ENCODE measurements around the gene MMP24OS.

Gene MMP24OS

DNA sequence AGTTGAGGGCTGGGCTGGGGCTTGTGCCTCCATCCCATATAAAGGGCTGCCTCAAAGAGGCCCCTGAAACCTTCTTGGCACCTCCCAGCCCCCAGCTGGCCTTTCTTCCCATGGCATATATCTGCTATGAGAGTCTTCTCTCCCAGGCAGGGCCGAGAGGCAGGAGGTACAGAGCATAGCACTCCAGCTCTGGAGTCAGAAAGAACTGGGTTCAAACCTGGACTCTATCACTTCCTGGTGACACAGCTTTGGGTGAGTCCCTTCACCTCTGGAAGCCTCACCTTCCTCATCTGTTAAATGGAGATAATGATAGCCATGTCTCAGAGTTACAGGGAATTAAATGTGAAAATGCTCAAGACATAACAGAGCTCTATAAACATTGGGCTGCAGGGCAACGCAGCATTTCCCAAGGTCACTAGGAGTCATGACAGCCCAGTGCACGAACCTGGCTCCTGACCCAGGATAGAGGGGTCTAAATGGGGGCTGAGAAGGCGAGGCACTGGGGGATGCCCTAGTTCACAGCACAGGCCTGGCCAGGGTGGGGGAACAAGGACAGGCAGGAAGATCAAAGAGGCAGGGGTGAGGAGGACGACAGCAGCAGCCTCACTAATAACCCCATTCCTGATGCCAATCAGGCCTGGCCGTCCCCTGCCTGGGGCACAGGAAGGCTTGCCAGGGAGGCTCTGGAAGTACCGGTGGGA lies 12.4 kb upstream of the MMP24OS start:
- DNase-seq, result no peak

DNA sequence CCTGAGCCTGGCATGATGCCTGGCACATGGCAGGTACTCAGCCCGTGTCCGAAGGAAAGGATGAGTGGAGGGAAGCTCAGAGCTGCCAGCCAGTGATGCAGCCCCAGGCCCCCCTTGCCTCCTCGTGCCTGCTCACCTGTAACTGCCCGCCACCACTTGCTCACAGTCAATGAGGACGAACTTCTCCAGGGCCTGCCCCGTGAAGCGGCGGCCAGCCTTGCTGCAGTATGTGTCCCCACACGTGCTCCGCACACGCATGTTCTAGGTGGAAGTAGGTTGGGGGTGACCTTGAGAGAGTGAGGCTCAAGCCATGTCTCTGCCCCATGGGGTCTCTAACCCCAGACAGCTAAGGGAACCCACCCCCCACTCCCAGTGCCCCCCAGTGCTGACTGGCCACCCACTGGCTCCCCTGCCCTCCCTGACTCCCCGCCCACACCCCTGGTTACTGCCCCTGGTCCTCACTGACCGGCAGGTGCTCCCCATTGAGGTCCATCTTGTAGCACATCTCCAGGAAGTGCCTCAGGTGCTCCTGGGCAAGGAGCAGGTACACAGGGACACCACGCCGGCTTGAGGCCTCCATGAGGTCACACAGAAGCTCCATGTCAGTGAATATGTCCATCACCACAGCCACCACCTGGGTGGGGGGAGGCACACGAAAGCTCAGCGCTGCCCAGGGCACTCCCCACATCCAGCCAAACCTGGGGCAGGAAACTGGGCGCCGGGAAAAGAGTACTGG lies 10.6 kb upstream of the MMP24OS start:
- DNase-seq, result no peak

- DNase-seq, result no peak
Observed at GRCh38 chr20:35287509-35288324, 9.8 kb upstream of the MMP24OS start.

GRCh38 chr20:35286899-35287508 lies 9.1 kb upstream of the MMP24OS start:
- DNase-seq, result no peak

DNA sequence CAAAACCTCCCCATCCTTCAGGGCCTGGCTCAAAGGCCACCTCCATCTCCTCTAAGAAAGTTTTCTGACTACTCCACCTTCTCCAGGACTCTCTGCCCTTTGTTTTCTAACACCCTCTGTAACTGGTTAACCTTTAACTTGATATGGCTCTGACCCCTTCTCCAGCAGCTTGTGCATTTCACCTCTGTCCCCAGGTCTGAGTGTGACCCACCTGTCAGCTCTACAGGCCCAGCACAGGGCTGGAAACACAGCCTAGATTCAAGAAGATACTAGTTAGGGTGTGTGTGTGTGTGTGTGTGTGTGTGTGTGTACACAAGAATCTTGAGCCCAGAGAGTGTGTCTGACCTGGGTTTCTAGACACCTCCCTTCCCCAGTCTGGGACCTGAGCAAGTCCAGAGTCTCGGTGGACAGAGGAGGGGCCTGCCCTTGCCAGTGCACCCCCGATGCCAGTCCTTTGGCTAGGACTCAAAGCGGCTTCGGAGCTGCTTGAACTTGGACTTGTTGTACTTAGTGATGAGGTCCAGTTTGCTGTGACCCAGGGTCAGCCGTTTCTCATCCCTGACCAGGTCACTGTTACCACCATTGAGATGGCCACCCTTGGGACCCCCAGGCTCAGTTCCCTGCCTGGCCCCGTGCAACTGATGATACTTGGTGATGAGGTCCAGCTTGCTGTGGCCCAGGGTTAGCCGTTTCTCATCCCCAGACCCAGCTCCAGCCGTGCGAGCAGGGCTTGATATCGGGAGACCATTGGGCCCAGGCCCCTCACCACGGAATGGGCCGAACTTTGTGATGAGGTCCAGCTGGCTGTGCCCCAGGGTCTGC lies 8.4 kb upstream of the MMP24OS start:
- no peak for DNase-seq

GRCh38 chr20:35285806-35286076 lies 7.8 kb upstream of the MMP24OS start:
- DNase-seq, result no peak

DNA sequence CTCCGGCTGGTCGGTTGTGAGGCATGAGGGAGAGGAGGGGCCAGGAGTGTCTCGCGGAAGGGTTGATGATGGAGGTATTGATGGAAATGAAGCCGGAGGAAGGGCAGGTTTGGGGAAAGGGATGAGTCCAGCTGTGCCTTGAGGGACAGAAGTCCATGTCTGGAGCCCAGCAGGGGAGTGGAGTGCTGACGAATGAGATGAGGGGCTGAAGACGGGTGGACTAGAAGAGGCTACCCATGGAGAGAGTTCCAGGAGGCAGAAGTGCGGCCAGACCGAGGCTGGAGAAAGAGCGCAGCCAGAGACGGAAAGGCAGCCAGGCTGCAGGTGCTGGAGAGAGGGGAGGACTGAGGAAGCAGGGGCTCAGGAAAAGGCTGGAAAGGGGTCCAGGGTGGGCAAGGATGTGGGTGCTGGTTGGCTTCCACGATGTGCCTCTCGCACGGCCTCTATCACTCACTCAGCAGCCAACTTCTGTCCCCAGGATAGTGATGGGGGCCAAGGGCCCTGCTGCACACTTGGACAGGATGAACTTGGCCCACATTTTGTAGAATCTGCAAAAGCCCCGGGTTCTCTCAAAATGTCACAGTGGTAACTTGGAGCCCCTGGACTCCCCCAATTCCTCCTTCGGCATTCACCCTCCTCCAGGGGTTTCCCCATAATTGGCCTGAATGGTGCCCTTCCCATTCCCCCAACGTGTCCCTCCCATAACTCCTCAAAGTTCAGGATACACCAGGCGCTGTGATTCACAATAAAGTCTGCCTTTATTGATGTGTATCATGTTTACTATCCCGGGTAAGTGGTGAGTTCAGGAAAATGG lies 7.3 kb upstream of the MMP24OS start:
- DNase-seq, result no peak

DNA sequence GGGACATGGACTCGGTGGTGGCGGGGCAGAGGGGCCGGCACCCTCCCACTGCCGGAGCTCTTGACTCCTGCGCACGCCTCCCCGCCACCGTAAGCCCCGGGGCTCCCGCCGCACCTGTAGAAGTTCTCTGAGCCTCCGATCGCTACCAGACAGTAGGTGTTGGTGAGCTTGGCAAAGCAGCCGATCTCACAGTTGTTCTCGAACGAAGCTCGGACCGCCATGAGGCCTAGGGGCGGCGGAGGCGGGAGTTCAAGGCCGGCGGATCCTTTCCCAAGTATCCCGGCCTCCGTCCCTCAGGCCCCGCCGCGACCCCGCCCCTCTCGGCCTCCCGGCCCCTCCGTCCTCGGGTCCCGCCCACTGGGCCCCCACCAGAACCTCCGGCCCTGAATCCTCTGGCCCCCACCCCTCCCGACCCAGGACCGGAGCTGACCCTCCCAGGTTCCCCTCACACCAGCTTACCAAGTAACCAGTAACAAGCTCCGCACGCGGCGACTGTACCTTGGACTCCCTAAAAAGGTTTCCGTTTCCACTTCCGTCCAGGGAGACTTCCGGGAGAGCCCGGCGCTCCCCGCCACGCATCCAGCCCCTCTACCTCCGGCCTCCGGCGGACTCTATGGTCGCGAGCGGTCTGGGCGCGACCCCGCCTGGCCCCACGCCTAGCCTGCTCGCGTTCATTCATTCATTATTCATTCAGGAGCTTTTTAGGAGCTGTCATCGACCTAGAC lies 6.5 kb upstream of the MMP24OS start, which contains the start of gene EIF6:
Gene EIF6, minus strand, starts transcription at position 506 of the 725 bp plus-strand sequence. Its CDS starts 285 bp downstream, at position 221.
- DNase-seq, result peak; percentile 71

DNA sequence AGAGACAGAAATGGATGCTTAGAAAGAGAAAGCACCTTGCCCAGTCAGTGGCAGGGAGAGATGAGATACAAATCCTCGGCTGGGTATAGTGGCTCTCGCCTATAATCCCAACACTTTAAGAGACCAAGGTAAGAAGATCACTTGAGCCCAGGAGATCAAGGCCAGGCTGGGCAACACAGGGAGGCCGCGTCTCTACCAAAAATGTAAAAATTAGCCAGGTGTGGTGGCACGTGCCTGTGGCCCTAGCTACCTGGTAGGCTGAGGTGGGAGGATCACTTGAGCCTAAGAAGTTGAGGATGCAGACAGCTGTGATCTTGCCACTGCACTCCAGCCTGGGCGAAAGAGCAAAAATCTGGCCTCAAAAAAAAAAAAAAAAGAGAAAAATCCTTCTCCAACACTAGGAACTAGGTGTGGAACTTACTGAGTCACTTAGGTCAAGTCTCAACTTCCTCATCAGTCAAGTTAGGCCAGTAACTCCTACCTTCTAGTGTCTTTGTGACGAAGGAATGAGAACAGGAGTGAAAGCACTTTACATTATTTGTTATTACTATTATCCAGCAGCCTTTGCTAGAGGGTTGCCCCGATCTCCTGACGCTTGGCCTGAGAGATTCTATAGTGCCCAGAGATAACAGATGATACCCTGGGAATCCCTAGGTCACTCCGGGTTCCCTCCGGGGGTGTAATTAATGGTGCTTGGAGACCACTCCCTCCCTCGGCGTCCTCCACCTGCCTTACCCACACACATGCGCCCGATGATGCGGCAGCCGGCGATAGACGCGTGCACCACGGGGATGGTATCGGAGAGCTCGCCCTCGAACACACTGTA lies 5.7 kb upstream of the MMP24OS start:
- DNase-seq, result no peak

DNA sequence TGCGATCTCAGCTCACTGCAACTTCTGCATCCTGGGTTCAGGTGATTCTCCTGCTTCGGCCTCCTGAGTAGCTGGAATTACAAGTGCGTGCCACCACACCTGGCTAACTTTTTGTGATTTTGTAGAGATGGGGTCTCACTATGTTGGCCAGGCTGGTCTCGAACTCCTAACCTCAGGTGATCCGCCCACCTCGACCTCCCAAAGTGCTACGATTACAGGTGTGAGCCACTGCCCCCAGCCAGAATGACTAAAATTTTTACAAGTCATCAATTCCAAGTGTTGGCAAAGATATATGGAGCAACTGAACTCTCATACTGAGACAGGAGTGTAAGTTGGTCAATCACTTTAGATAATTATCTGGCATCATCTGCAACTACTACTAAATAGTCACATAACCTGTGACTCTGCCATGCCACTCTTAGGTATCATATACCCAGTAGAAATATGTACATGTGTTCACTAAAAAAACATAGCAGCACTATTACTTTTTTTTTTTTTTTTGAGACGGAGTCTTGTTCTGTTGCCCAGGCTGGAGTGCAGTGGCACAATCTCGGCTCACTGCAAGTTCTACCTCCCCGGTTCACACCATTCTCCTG lies 3.7 kb upstream of the MMP24OS start:
- no peak for DNase-seq

DNA sequence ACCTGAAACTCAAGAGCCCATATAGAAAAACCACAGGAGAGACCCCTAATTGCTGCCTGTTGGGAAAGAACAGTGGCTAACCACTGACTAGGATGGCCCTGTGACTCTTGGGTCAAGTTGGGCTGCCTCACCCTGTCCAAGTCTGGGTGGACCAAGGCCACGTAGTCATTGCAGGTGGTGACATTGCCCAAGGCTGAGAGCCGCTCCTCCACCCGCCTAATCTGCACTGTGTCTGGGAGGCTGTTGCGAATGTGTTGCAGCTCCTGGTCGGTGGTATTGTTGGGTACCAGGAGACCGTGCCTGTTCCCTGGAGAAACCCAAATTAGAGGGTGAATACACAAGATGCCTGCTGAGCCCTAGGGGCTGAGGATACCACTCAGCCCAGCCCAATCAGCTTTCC lies 2.6 kb upstream of the MMP24OS start:
- no peak for DNase-seq

DNA sequence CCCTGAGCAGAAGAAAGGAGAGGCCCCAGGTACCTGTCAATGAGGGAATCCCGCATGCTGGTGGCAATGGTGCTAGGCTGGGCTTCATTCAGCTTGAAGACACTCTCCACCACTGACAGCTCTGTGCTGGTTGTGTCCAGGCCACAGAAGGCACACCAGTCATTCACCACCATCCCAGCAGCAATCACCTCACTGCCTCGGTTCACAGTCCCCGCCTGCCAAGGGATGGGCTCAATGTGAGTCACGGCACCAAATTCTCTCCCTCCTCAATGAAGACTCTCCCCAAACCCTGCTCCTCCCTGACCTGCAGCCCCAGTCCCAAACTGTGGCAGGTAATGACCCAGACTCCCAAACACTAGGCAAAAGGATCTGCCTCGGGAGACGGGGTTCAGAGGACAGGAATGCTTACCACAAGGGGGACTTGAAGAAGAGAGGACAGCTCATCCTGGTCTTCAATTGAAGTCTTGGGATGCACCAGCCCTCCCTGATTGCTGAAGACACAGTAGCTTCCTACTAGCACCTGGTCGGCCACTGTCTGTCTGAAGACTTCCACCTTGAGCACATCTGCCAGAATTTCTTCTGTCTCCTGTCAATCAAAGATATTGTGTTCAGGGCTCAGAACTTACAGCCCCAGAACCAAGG lies 1.7 kb upstream of the MMP24OS start:
- no peak for DNase-seq

DNA sequence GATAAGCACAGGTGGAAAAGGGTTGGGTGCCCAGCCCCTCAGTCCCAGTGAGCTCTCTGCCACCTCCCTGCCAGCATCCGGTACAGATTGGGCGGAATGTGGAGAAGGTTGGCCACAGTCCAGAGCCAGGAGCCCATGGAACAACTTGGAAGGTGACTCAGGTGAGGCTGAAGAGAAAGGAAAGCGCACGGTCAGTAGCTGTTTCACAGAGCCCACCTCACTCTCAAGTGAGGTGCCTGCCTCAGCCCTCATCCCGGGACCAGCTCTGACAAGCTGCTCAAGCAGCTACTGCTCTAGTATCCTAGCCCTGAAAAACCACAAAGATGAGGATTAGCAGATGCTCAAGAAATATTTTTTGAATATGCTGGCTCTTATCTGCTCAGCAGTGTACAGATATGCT lies 1.1 kb upstream of the MMP24OS start:
- DNase-seq, result no peak

DNA sequence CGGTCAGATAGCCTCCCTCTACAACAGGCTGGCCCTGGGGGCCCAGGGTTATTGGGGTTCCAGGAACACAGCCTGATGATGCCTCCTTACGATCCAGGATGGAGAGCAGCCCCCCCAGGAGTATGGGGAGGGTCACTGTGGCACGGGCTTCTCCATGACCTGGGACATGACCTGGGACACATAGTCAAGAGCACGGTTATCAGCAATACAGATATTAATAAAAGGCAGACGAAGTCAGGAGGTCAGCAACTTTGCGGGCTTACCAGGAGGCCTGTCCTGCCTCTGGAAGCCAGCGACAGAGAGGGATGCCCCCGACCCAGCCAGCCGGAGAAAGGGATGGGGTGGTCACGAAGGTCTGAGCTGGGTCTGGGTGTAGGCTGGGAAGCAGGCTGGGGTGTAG lies 795 bp downstream of the MMP24OS start:
- no peak for DNase-seq

DNA sequence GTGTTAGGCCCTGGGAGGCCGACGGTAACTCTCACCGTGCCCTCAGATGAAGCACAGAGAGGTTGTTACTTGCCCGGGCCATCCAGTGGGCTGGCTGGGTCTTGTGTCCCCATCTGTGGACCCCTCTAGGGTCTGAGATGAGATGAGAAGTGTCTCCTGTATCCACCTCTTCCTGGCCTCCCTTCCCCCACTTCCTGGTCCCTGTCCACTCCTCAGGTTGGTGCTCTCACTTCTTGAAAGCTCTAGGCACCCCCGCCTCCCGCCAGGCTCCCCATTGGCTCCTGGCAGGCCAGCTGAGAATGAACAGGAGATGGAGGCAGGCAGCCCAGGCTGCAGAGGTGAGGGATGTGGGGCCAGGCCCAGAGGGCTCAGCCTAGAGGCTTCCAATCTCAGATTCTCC lies 1.5 kb downstream of the MMP24OS start:
- no peak for DNase-seq

DNA sequence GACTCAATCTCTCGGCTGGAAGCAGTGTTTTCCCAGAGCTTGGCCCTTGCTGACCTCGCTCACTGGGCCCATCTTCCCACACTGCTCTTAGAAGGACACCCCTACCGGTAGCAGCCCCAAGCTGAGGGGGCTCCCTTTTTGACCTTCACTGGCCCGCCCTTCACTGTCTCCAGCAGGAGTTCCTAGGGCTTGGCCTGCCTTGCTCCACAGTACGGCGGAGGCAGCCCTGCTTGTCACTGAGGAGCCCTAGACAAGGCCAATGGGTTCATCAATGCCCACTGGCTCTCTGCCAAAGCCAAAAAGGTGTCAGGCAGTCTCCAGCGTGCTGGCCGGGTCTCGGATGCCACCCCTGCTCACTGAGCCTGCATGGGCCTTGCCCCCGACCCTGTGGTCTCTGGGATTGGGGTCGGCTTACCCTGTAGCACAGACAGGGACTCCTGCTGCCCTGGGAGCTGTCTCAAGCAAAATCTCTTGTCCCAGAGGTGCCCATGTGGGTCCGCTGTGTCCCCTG lies 2.1 kb downstream of the MMP24OS start:
- no peak for DNase-seq

DNA sequence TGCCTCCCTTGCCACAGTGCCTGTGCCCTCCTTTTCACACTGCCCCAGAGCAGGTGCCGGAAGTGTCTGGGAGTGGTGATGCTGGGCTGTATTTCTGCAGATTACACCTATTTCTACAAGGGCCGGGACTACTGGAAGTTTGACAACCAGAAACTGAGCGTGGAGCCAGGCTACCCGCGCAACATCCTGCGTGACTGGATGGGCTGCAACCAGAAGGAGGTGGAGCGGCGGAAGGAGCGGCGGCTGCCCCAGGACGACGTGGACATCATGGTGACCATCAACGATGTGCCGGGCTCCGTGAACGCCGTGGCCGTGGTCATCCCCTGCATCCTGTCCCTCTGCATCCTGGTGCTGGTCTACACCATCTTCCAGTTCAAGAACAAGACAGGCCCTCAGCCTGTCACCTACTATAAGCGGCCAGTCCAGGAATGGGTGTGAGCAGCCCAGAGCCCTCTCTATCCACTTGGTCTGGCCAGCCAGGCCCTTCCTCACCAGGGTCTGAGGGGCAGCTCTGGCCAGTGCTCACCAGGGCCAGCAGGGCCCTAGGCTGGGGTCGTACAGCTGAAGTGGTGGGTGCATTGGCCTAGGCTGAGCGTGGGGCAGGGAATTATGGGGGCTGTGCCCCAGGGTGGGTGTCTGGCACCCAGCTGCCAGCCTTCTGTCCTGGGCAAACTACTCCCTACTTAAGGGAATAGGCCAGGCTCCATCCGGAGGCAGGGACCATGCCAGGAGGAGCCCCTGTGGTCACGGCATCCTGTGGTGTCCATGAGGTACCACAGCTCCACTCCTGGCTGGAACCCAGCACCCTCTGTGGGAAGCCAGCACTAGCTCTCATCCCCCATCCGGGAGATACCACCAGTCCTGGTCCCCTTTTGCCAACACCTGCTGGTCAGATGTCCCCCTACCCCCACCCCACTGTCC lies 3.5 kb downstream of the MMP24OS start:
- DNase-seq, result no peak

Data from NK-92 treated with Interleukin-12 subunit alpha and Interleukin-12 subunit beta, amount 100 ng/mL, for 24 hours (cell line).